Heart left ventricle (tissue), 16 donors: ENCODE results near the gene PRSS37. TPM values are rescaled to one million over a fixed set of nuclear protein-coding genes. Genes with fewer than 3 reads are reported as not detected.

ENCODE experiments used
- ATAC-seq, 4 donors: fragments of 200-7000 bp; cut with Tn5 transposase; one replicate each; pipeline ENCODE4 v1.9.1; 2020 to 2022; ENCODE audit warnings: moderate library complexity in 4 of 4, mild to moderate bottlenecking in 3 of 4, moderate number of reproducible peaks in 1 of 4
- DNase-seq, 5 donors: peaks; one replicate each; pipeline ENCODE4 v3.0.0-alpha.2; 2020
- H3K27ac ChIP-seq, 12 donors: fragments of 200-600 bp; sonication (generic) in 4 of 12; one replicate each; pipeline versions ENCODE4 v1.5.0 to v1.8.0; 2016 to 2022; ENCODE audit warnings: mild to moderate bottlenecking in 2 of 12
- H3K27me3 ChIP-seq, 9 donors: fragments of 200-600 bp; sonication (generic) in 2 of 9; one replicate each; pipeline versions ENCODE4 v1.5.1 to v1.8.0; 2016 to 2022; ENCODE audit warnings: mild to moderate bottlenecking in 3 of 9
- H3K36me3 ChIP-seq, 9 donors: fragments of 200-600 bp; sonication (generic) in 2 of 9; one replicate each; pipeline versions ENCODE4 v1.5.0 to v1.8.0; 2018 to 2022; ENCODE audit warnings: mild to moderate bottlenecking in 2 of 9
- H3K4me1 ChIP-seq, 12 donors: fragments of 200-600 bp; sonication (generic) in 4 of 12; one replicate each; pipeline versions ENCODE4 v1.5.0 to v1.8.0; 2016 to 2022; ENCODE audit warnings: mild to moderate bottlenecking in 3 of 12
- H3K4me3 ChIP-seq, 12 donors: fragments of 200-600 bp; sonication (generic) in 4 of 12; one replicate each; pipeline versions ENCODE4 v1.5.0 to v1.8.0; 2017 to 2022; ENCODE audit warnings: mild to moderate bottlenecking in 9 of 12, moderate library complexity in 4 of 12
- H3K9me3 ChIP-seq, 12 donors: fragments of 200-600 bp; sonication (generic) in 4 of 12; one replicate each; pipeline versions ENCODE4 v1.5.0 to v1.8.0; 2016 to 2022; ENCODE audit warnings: mild to moderate bottlenecking in 1 of 12
- CTCF ChIP-seq, 12 donors: fragments of 200-600 bp; sonication (generic) in 4 of 12; IDR thresholded peaks; one replicate each; pipeline versions ENCODE4 v1.5.0 to v1.8.0; 2018 to 2022; ENCODE audit warnings: antibody characterized with exemption in 12 of 12, mild to moderate bottlenecking in 5 of 12
- POLR2A ChIP-seq, 2 donors: fragments of 450-650 bp; IDR thresholded peaks; one replicate each; pipeline ENCODE4 v1.6.1; 2017; ENCODE audit warnings: antibody characterized with exemption in 2 of 2, mild to moderate bottlenecking in 2 of 2, moderate library complexity in 2 of 2
- WGBS, 4 donors: extraction: QIAGEN DNeasy Blood & Tissue Kit in 2 of 4; methylation state at CpG; one replicate each; pipeline versions ENCODE4 v1.1.5 to v1.1.7; 2013 to 2018; 5-methylcytosine and 5-hydroxymethylcytosine counted together
- intact Hi-C, 10 donors: fragments of 100-400 bp; cut with DNase I; formaldehyde crosslinking; loops; one replicate each; pipeline versions ENCODE4 v1.11.1 to v1.14.2; 2022
- polyA plus RNA-seq, 2 donors: library from polyadenylated mRNA; stranded (reverse); fragments of 200-250 nt; gene quantifications; one replicate each; pipeline ENCODE4 v1.2.3, GENCODE V29; 2013
- total RNA-seq, 9 donors: library from RNA; depleted of rRNA in 2 of 9; stranded (reverse); fragments of >200 nt in 2 of 9; fragmentation: NEBNext Ultra II Directional in 3 of 9; extraction: Animal tissue kit (Norgen Biotek cat#: 25700) in 3 of 9; gene quantifications; one replicate each; pipeline versions ENCODE4 v1.1.0 to v1.2.4, GENCODE V29; 2016 to 2023
- donor health status: ischemic (EF 13 %, LVEDD 7.1; RV severe dilation, severe dysfunction).
- donor health status: healthy with polysubstance abuse.
- donor health status: DM: no; HTN: yes; CAD: no.
- donor health status: DM: no; HTN: no; CAD: no.
- donor health status: ischemic (EF 25% LVEDD 6.9; RV normal size, moderate dysfunction).
- donor health status: ischemic (EF 25% LVEDD 5.7; RV mildly dilated, moderate dysfunction).
- donor health status: healthy.
- donor health status: DM: yes; HTN: yes; CAD: no.
- donor health status: ischemic (EF 35%, LVEDD 5.7; RV mildly dilated, moderate dysfunction).
- donor health status: nonischemic (EF 11% LVEDD 7.7; RV severe dilation, severe dysfunction).
- donor health status: DM: yes; HTN: yes; CAD: no.
- donor health status: PGD.
- donor health status: ischemic (EF 29% LVEDD 5.4; RV normal size, mild dysfunction).
- donor health status: nonischemic (EF 23%, LVEDD 6.1; RV moderate dilation, normal function).

The PRSS37 gene
- total and polyA plus RNA-seq, 11 donors: not detected

- H3K27ac ChIP-seq: no peak overlapping the region
- H3K4me1 ChIP-seq: no peaks in the 10 kb centered on the region
- H3K9me3 ChIP-seq: peaks cover 0 to 22% (median 0%) of the 10 kb centered on the region in 12 donors
- intact Hi-C loops: no loop called here
- TF ChIP-seq CTCF (IDR thresholded peaks at IDR 0.05) (no peak), POLR2A (IDR thresholded peaks at IDR 0.05) (no peak)
- H3K4me3 ChIP-seq: no peak overlapping the region
- ATAC-seq (no peak), DNase-seq (no peak)
- H3K36me3 ChIP-seq: no peaks in the 10 kb centered on the region
- H3K27me3 ChIP-seq: no peaks in the 10 kb centered on the region
- WGBS, 4 donors: 85 to 94% (median 86%) methylated on average over 3 of the region's 3 CpGs
Observed at GRCh38 chr7:141877365-141877764, 36.1 kb upstream of the PRSS37 start.

GRCh38 chr7:141876371-141876770, 35.1 kb upstream of the PRSS37 start:
- Histone ChIP-seq H3K4me3 (no peak overlapping the region), H3K36me3 (no peaks in the 10 kb centered on the region), H3K27me3 (no peaks in the 10 kb centered on the region), H3K9me3 (peaks cover 0 to 26% (median 1%) of the 10 kb centered on the region in 12 donors), H3K27ac (no peak overlapping the region), H3K4me1 (no peaks in the 10 kb centered on the region)
- TF ChIP-seq CTCF (IDR thresholded peaks at IDR 0.05): no peak
- no peak for TF ChIP-seq POLR2A (IDR thresholded peaks at IDR 0.05)
- 57 to 79% (median 71%) methylated on average over 1 of the region's 1 CpG for WGBS, 4 donors
- DNase-seq: no peak
- ATAC-seq: no peak
- intact Hi-C loops: no loop called here

GRCh38 chr7:141875453-141875852, 34.2 kb upstream of the PRSS37 start:
- TF ChIP-seq CTCF (IDR thresholded peaks at IDR 0.05): no peak
- no peak for TF ChIP-seq POLR2A (IDR thresholded peaks at IDR 0.05)
- ATAC-seq (no peak), DNase-seq (no peak)
- WGBS, 4 donors: 79 to 91% (median 83%) methylated on average over 2 of the region's 2 CpGs
- Histone ChIP-seq H3K4me3 (no peak overlapping the region), H3K27me3 (no peaks in the 10 kb centered on the region), H3K36me3 (no peaks in the 10 kb centered on the region), H3K27ac (no peak overlapping the region), H3K9me3 (peaks cover 0 to 29% (median 4%) of the 10 kb centered on the region in 12 donors), H3K4me1 (no peaks in the 10 kb centered on the region)
- intact Hi-C loops: no loop called here

- H3K36me3 ChIP-seq: no peaks in the 10 kb centered on the region
- no peak overlapping the region for H3K27ac ChIP-seq
- 60 to 70% (median 65%) methylated on average over 3 of the region's 3 CpGs for WGBS, 4 donors
- TF ChIP-seq POLR2A (IDR thresholded peaks at IDR 0.05) (no peak), CTCF (IDR thresholded peaks at IDR 0.05) (no peak)
- no peaks in the 10 kb centered on the region for H3K27me3 ChIP-seq
- no peaks in the 10 kb centered on the region for H3K4me1 ChIP-seq
- DNase-seq: no peak
- H3K9me3 ChIP-seq: peaks cover 0 to 34% (median 4%) of the 10 kb centered on the region in 12 donors
- ATAC-seq: no peak
- intact Hi-C loops: no loop called here
- no peak overlapping the region for H3K4me3 ChIP-seq
Observed at GRCh38 chr7:141874787-141875186, 33.5 kb upstream of the PRSS37 start.
